ENCODE data around the gene REV3L. TPM values are rescaled to one million over a fixed set of nuclear protein-coding genes. Genes with fewer than 3 reads are reported as not detected.

The REV3L gene
- total RNA-seq, 1 donor from 2014 or later: 26.4 TPM

- no peak for TF ChIP-seq CTCF (IDR thresholded peaks at IDR 0.05)
- H3K9me3 Mint-ChIP-seq (ENCODE audit: unreplicated experiment): peaks cover 41% of the 10 kb centered on the region
- H3K36me3 Mint-ChIP-seq (ENCODE audit: unreplicated experiment): peaks cover 60% of the 10 kb centered on the region
These were observed 208.3 kb downstream of the REV3L start for GRCh38 chr6:111274593-111275217.

GRCh38 chr6:111270121-111270520 is 212.9 kb downstream of the REV3L start:
- peaks cover 57% of the 10 kb centered on the region for H3K36me3 Mint-ChIP-seq (ENCODE audit: unreplicated experiment)

More at GRCh38 chr6:111274593-111275217, 208.3 kb downstream of the REV3L start:
- Mint-ChIP-seq H3K4me3 (ENCODE audit: unreplicated experiment) (no peak overlapping the region), H3K27ac (ENCODE audit: unreplicated experiment) (no peak overlapping the region), H3K4me1 (ENCODE audit: unreplicated experiment) (no peaks in the 10 kb centered on the region), H3K27me3 (ENCODE audit: unreplicated experiment) (no peaks in the 10 kb centered on the region)
- no peak for DNase-seq (ENCODE audit: extremely low spot score, unreplicated experiment)

DNA sequence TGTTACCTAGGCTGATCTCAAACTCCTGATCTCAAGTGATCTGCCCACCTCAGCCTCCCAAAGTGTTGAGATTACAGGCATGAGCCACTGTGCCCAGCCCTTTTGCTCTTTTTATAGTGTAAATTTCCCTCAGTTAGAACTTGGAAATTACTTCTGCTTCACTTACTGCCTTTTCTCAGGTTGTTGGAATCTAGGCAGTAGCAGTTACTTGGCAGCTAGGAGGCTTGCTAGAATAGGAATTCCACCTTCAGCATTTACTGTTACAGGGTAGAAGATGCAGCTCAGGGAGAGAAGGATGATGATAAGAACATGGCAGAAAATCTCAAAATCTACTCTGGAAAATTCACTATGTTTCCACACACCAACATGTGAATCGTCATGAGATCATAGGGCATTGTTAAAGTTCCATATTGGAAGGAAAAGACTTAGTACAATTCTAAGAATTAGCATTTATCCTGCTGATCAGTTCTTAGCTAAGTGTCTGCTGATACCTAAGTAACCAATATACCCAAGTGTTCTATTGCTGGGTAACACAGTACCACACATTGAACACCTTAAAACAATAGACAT is 213.5 kb downstream of the REV3L start:
- Mint-ChIP-seq H3K27me3 (ENCODE audit: unreplicated experiment) (no peaks in the 10 kb centered on the region), H3K4me1 (ENCODE audit: unreplicated experiment) (peaks cover 1% of the 10 kb centered on the region), H3K36me3 (ENCODE audit: unreplicated experiment) (peaks cover 51% of the 10 kb centered on the region), H3K9me3 (ENCODE audit: unreplicated experiment) (peaks cover 10% of the 10 kb centered on the region), H3K27ac (ENCODE audit: unreplicated experiment) (no peak overlapping the region), H3K4me3 (ENCODE audit: unreplicated experiment) (no peak overlapping the region)
- DNase-seq (ENCODE audit: extremely low spot score, unreplicated experiment): no peak
- no peak for TF ChIP-seq CTCF (IDR thresholded peaks at IDR 0.05)

More at GRCh38 chr6:111270121-111270520, 212.9 kb downstream of the REV3L start:
- no peak overlapping the region for H3K4me3 Mint-ChIP-seq (ENCODE audit: unreplicated experiment)
- H3K4me1 Mint-ChIP-seq (ENCODE audit: unreplicated experiment): peaks cover 1% of the 10 kb centered on the region
- H3K9me3 Mint-ChIP-seq (ENCODE audit: unreplicated experiment): peaks cover 17% of the 10 kb centered on the region
- no peak for DNase-seq (ENCODE audit: extremely low spot score, unreplicated experiment)
- TF ChIP-seq CTCF (IDR thresholded peaks at IDR 0.05): no peak
- H3K27me3 Mint-ChIP-seq (ENCODE audit: unreplicated experiment): no peaks in the 10 kb centered on the region
- no peak overlapping the region for H3K27ac Mint-ChIP-seq (ENCODE audit: unreplicated experiment)

DNA sequence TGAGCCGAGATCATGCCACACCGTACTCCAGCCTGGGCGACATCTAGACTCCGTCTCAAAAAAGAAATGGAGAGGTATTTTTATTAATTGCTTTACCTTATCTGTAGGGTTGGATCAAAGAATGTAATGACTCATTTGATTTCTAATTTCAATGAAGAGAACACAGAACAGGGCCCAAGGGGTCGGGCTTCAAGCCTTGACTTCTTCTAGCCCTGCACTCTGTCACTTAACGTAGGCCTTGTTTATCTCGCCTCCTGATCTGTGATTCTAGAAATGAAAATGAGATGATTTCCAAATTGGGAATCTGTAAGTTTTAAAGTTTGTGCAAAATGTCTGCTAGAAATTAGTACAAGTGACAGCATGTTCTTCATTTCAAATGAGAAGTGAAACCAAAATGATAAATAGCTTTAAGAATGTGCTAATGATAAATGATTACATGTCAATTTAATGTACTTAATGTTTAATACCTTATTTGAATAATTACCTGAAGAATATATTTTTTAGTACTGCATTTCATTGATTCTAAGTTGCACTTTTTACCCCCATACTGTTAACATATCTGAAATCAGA is 215.2 kb downstream of the REV3L start:
- peaks cover 41% of the 10 kb centered on the region for H3K36me3 Mint-ChIP-seq (ENCODE audit: unreplicated experiment)
- DNase-seq (ENCODE audit: extremely low spot score, unreplicated experiment): no peak
- no peak for TF ChIP-seq CTCF (IDR thresholded peaks at IDR 0.05)
- H3K4me1 Mint-ChIP-seq (ENCODE audit: unreplicated experiment): peaks cover 7% of the 10 kb centered on the region
- no peaks in the 10 kb centered on the region for H3K9me3 Mint-ChIP-seq (ENCODE audit: unreplicated experiment)
- no peak overlapping the region for H3K27ac Mint-ChIP-seq (ENCODE audit: unreplicated experiment)
- H3K4me3 Mint-ChIP-seq (ENCODE audit: unreplicated experiment): no peak overlapping the region
- H3K27me3 Mint-ChIP-seq (ENCODE audit: unreplicated experiment): no peaks in the 10 kb centered on the region

DNA sequence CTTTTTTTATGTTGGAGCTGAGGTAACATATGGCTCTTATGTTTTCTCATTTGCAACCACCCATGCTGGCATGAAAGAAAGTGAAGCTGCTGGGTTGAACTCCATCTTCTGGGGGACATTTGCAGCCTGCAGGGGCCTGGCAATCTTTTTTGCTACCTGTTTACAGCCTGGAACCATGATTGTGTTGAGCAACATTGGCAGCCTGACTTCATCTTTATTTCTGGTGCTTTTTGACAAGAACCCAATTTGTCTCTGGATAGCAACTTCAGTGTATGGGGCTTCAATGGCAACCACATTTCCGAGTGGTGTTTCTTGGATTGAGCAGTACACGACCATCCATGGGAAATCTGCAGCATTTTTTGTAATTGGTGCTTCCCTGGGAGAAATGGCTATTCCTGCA is 216.7 kb downstream of the REV3L start:
- Mint-ChIP-seq H3K9me3 (ENCODE audit: unreplicated experiment) (no peaks in the 10 kb centered on the region), H3K36me3 (ENCODE audit: unreplicated experiment) (peaks cover 39% of the 10 kb centered on the region), H3K4me1 (ENCODE audit: unreplicated experiment) (peaks cover 7% of the 10 kb centered on the region), H3K27ac (ENCODE audit: unreplicated experiment) (no peak overlapping the region), H3K4me3 (ENCODE audit: unreplicated experiment) (no peak overlapping the region), H3K27me3 (ENCODE audit: unreplicated experiment) (no peaks in the 10 kb centered on the region)
- TF ChIP-seq CTCF (IDR thresholded peaks at IDR 0.05): no peak
- no peak for DNase-seq (ENCODE audit: extremely low spot score, unreplicated experiment)

Measured in osteocyte (in vitro differentiated cells).